GM12878 (cell line): ENCODE measurements around the gene ABI1. TPM values are rescaled to one million over a fixed set of nuclear protein-coding genes. Genes with fewer than 3 reads are reported as not detected.

Experiments
- ATAC-seq: fragments of 200-7000 bp; cut with Tn5 transposase; 3 replicates; pipeline ENCODE4 v1.9.1; 2020; ENCODE audit warnings: mild to moderate bottlenecking, moderate library complexity
- BruUV-seq: library from RNA; stranded (reverse); fragments of 400-500 nt; replicated peaks from 2 replicates; lab custom pipeline; 2021; lab: Mats Ljungman, UMichigan
- CTCF ChIA-PET: fragments of 300-600 bp; sonication (Branson Sonifier 250); formaldehyde crosslinking; extraction: SDS; loops from one replicate; lab custom pipeline; 2021; ENCODE audit warnings: inconsistent platforms; lab: Yijun Ruan, JAX
- POLR2A ChIA-PET: fragments of 350-600 bp; formaldehyde crosslinking; extraction: SDS; loops from one replicate; lab custom pipeline; 2021; ENCODE audit warnings: inconsistent platforms; lab: Charles Lee
- RAD21 ChIA-PET: fragments of 300-600 bp; sonication (Branson Sonifier 250); formaldehyde crosslinking; loops from one replicate; lab custom pipeline; 2023; ENCODE audit warnings: antibody characterized with exemption; ENCODE audit not compliant: unreplicated experiment; lab: Charles Lee
- SMC1A ChIA-PET: fragments of 300-600 bp; sonication (Branson Sonifier 250); formaldehyde crosslinking; loops from one replicate; lab custom pipeline; 2023; ENCODE audit not compliant: unreplicated experiment, uncharacterized antibody; lab: Charles Lee
- DNase-seq: peaks from one replicate; pipeline ENCODE4 v3.0.0-alpha.2; 2011; ENCODE audit warnings: low read depth, low spot score
- FAIRE-seq: peaks from 3 replicates; lab custom pipeline; 2011; peaks lifted over from hg19 to GRCh38; lab: Jason Lieb, UNC
- H2AFZ ChIP-seq: 2 replicates; pipeline ENCODE4 v1.6.0; 2011; ENCODE audit warnings: low read depth, low read length, control low read depth; ENCODE audit not compliant: control insufficient read depth
- H3K27ac ChIP-seq: 2 replicates; pipeline ENCODE4 v1.5.1; 2011; ENCODE audit warnings: control low read depth; ENCODE audit not compliant: control insufficient read depth, insufficient read depth
- H3K27me3 ChIP-seq, 2 experiments: replicated peaks in 1 of 2; 2 replicates each; pipeline versions ENCODE4 v1.6.0 to v1.6.1; 2011; ENCODE audit warnings: low read length in 1 of 2; ENCODE audit not compliant: control insufficient read depth in 2 of 2, insufficient read depth in 2 of 2
- H3K36me3 ChIP-seq, 2 experiments: 2 replicates each; pipeline ENCODE4 v1.5.1; 2011; ENCODE audit warnings: low read length in 1 of 2; ENCODE audit not compliant: control insufficient read depth in 2 of 2, insufficient read depth in 2 of 2
- H3K4me1 ChIP-seq: 2 replicates; pipeline ENCODE4 v1.6.1; 2011; ENCODE audit warnings: mild to moderate bottlenecking, low read length, moderate library complexity, mixed read lengths; ENCODE audit not compliant: control insufficient read depth, insufficient read depth
- H3K4me2 ChIP-seq: 2 replicates; pipeline ENCODE4 v1.6.0; 2011; ENCODE audit warnings: control low read depth; ENCODE audit not compliant: control insufficient read depth, insufficient read depth
- H3K4me3 ChIP-seq: fragments of 200-600 bp; sonication (generic); 2 replicates; pipeline ENCODE4 v1.5.1; 2016
- H3K79me2 ChIP-seq: 2 replicates; pipeline ENCODE4 v1.6.0; 2011; ENCODE audit warnings: low read length; ENCODE audit not compliant: control insufficient read depth, insufficient read depth
- H3K9ac ChIP-seq: 2 replicates; pipeline ENCODE4 v1.8.0; 2011; ENCODE audit warnings: low read length, control low read depth, mixed read lengths; ENCODE audit not compliant: control insufficient read depth, insufficient read depth
- H3K9me3 ChIP-seq: replicated peaks from 3 replicates; pipeline ENCODE4 v1.5.1; 2011; ENCODE audit warnings: mild to moderate bottlenecking, low read length; ENCODE audit not compliant: control insufficient read depth, insufficient read depth
- H4K20me1 ChIP-seq: 2 replicates; pipeline ENCODE4 v1.6.0; 2011; ENCODE audit not compliant: control insufficient read depth, insufficient read depth
- ASH2L ChIP-seq: fragments of 300-600, 200-600 bp; sonication (generic); IDR thresholded peaks from 2 replicates; pipeline ENCODE4 v1.6.1; 2017; ENCODE audit warnings: low read depth, mild to moderate bottlenecking, borderline replicate concordance
- BCLAF1 ChIP-seq: fragments of 450-650 bp; IDR thresholded peaks from 2 replicates; pipeline ENCODE4 v1.6.1; 2017; ENCODE audit warnings: antibody characterized with exemption, mild to moderate bottlenecking, moderate library complexity
- CREM ChIP-seq: IDR thresholded peaks from 2 replicates; pipeline ENCODE4 v1.6.1; 2014; ENCODE audit warnings: antibody characterized with exemption, low read depth
- ELK1 ChIP-seq: IDR thresholded peaks from 2 replicates; pipeline ENCODE4 v1.6.1; 2012; ENCODE audit warnings: low read depth, low read length, improper control_type of control experiment
- ESRRA ChIP-seq: IDR thresholded peaks from 2 replicates; pipeline ENCODE4 v1.6.1; 2012; ENCODE audit warnings: mild to moderate bottlenecking, low read length, improper control_type of control experiment
- ETV6 ChIP-seq, 2 experiments: fragments of 450-650 bp in 1 of 2; IDR thresholded peaks in 1 of 2; conservative IDR thresholded peaks in 1 of 2; 2 replicates each; pipeline ENCODE4 v1.6.1; 2014; ENCODE audit warnings: antibody characterized with exemption in 1 of 2, borderline replicate concordance in 1 of 2, low read depth in 1 of 2, mild to moderate bottlenecking in 1 of 2, moderate library complexity in 1 of 2
- HDAC2 ChIP-seq: fragments of 200-600 bp; sonication (generic); IDR thresholded peaks from 2 replicates; pipeline ENCODE4 v1.6.1; 2017
- IRF3 ChIP-seq: fragments of 450-650 bp; IDR thresholded peaks from 2 replicates; pipeline ENCODE4 v1.6.1; 2014; ENCODE audit warnings: mild to moderate bottlenecking
- KLF5 ChIP-seq: fragments of 450-650 bp; IDR thresholded peaks from 2 replicates; pipeline ENCODE4 v1.6.1; 2014; ENCODE audit warnings: mild to moderate bottlenecking; ENCODE audit not compliant: partially characterized antibody
- MAX ChIP-seq: IDR thresholded peaks from 2 replicates; pipeline ENCODE4 v1.6.1; 2012; ENCODE audit warnings: low read depth, low read length, improper control_type of control experiment
- MLLT1 ChIP-seq: fragments of 450-650 bp; IDR thresholded peaks from 2 replicates; pipeline ENCODE4 v1.6.1; 2016; ENCODE audit warnings: mild to moderate bottlenecking
- MTA2 ChIP-seq: fragments of 450-650 bp; IDR thresholded peaks from 2 replicates; pipeline ENCODE4 v1.6.1; 2016; ENCODE audit warnings: low read depth, mild to moderate bottlenecking, moderate library complexity
- RUNX3 ChIP-seq: IDR thresholded peaks from 2 replicates; pipeline ENCODE4 v1.6.1; 2012; ENCODE audit warnings: low read length, inconsistent platforms
- SMAD1 ChIP-seq: fragments of 450-650 bp; IDR thresholded peaks from 2 replicates; pipeline ENCODE4 v1.6.1; 2018; ENCODE audit warnings: mild to moderate bottlenecking, low read depth; ENCODE audit not compliant: partially characterized antibody
- ZNF622 ChIP-seq: fragments of 450-650 bp; IDR thresholded peaks from 2 replicates; pipeline ENCODE4 v1.6.1; 2017; ENCODE audit warnings: mild to moderate bottlenecking, inconsistent platforms
- WGBS: methylation state at CpG from one replicate; pipeline ENCODE4 v1.1.6; 2016; ENCODE audit warnings: low lambda C conversion rate; ENCODE audit not compliant: insufficient replicate concordance, insufficient coverage; ENCODE audit errors: missing lambda C conversion rate; 5-methylcytosine and 5-hydroxymethylcytosine counted together
- in situ Hi-C: fragments of 300-500 bp; cut with MboI; formaldehyde crosslinking; loops from 9 replicates; pipeline ENCODE4 v1.14.3; 2018; ENCODE audit warnings: mixed read lengths
- intact Hi-C: fragments of 100-400 bp; cut with micrococcal nuclease; formaldehyde crosslinking; loops from one replicate; pipeline ENCODE4 v1.14.2; 2022; ENCODE audit not compliant: unreplicated experiment
- polyA plus RNA-seq, 11 experiments: library from polyadenylated mRNA; depleted of rRNA in 4 of 11; unstranded in 6 of 11; stranded (reverse) in 5 of 11; fragments of >200 nt; fragmentation: Nextera tagmentation in 4 of 11; fragmentation: Illumina TruSeq in 1 of 11; extraction: Ambion mirVana in 4 of 11; extraction: Trizol in 1 of 11; gene quantifications; 1 replicate in 1 of 11; 2 replicates in 10 of 11; pipeline versions ENCODE4 v1.2.1 to v1.2.3, GENCODE V29; 2011 to 2016; ENCODE audit warnings: inconsistent platforms in 2 of 11, missing spikeins in 2 of 11, low read depth in 1 of 11
- total RNA-seq, 4 experiments: library from RNA; depleted of rRNA in 3 of 4; stranded (reverse); fragments of >200 nt in 3 of 4; fragmentation: Illumina TruSeq in 1 of 4; extraction: Trizol in 1 of 4; gene quantifications; 2 replicates each; pipeline versions ENCODE4 v1.2.1 to v1.2.3, GENCODE V29; 2013 to 2021

The ABI1 gene
- total and polyA plus RNA-seq, 10 of the 15 experiments (the other 5 are each of a cell fraction or from before 2014, with no cell fraction given): 31.2 to 73.2 (median 50.7) TPM

- Histone ChIP-seq H3K79me2 (peaks cover 50% of the 10 kb centered on the region), H3K4me2 (peak within 1 kb of the TSS; percentile 99), H3K9me3 (no peaks in the 10 kb centered on the region; the same call in 1 of the 3 replicates), H3K36me3 (no peaks in the 10 kb centered on the region), H3K27me3 (no peaks in the 10 kb centered on the region), H3K4me1 (no peaks in the 10 kb centered on the region), H3K9ac (peak within 1 kb of the TSS; percentile 94), H3K27ac (peak within 1 kb of the TSS; percentile 89), H2AFZ (peak within 1 kb of the TSS; percentile 92), H4K20me1 (no peaks in the 10 kb centered on the region), H3K4me3 (peak within 1 kb of the TSS; percentile 97)
- in situ Hi-C loops (loop anchor here (10.0 kb wide), 1 partner anchor 363 kb away; no protein-coding TSS in a partner anchor), intact Hi-C loops (no loop called here)
- RAD21 ChIA-PET: interaction anchor here (0.6 to 1.2 kb wide), 3 partner anchors 29 to 164 kb away, joined by 3 read pairs; partner anchors contain the start of gene ABI1
- FAIRE-seq: no peak
- POLR2A ChIA-PET: interaction anchor here (0.6 to 1.1 kb wide), 4 partner anchors 84 to 457 kb away, joined by 3 to 4 read pairs (median 4); partner anchors contain the start of gene YME1L1
- BruUV-seq: no TSS peak
- ATAC-seq: peak; percentile 89
- CTCF ChIA-PET: interaction anchor here (1.0 to 1.6 kb wide), 4 partner anchors 14 to 362 kb away, joined by 4 to 8 read pairs (median 5); no protein-coding TSS in a partner anchor
- 1% methylated on average over 69 of the region's 82 CpGs for WGBS
- SMC1A ChIA-PET: interaction anchor here (0.6 to 1.2 kb wide), 5 partner anchors 28 to 839 kb away, joined by 3 read pairs; no protein-coding TSS in a partner anchor
- peak; percentile 16 for DNase-seq
- no peak for TF ChIP-seq HDAC2
- peak in 1 of 2 experiments; percentile 66; a peak in 1 of 4 replicates for TF ChIP-seq ETV6 (conservative IDR thresholded peaks at IDR 0.05 in 1 of 2, IDR thresholded peaks at IDR 0.05 in 1 of 2; ENCODE audit: borderline replicate concordance in 1 of 2, low read depth in 1 of 2)
- TF ChIP-seq ASH2L: peak; percentile 89
- TF ChIP-seq SMAD1: no peak
- TF ChIP-seq ELK1: peak; percentile 94
- TF ChIP-seq IRF3: no peak
- TF ChIP-seq MLLT1: peak; percentile 39; the same call in 1 of the 2 replicates
- TF ChIP-seq MAX: peak; percentile 80
- TF ChIP-seq KLF5: peak; percentile 78
- no peak; the same call in 1 of the 2 replicates for TF ChIP-seq ESRRA
- TF ChIP-seq CREM: peak; percentile 9; the same call in 1 of the 2 replicates
- TF ChIP-seq MTA2: peak; percentile 76
- TF ChIP-seq RUNX3: peak; percentile 50; the same call in 1 of the 2 replicates
- no peak for TF ChIP-seq ZNF622
- no peak for TF ChIP-seq BCLAF1
These were observed 163.4 kb downstream of the ABI1 start, which contains the start of gene PDSS1 for GRCh38 chr10:26697163-26697921. Gene PDSS1, plus strand, starts transcription at chr10:26697701. Its CDS starts 11 bp downstream, at chr10:26697712.
